ENCODE results near the gene KDM6A. TPM values are rescaled to one million over a fixed set of nuclear protein-coding genes. Genes with fewer than 3 reads are reported as not detected.
"Not testable (repeated sequence)": the region's sequence is repeated elsewhere in the genome, so short reads cannot be mapped to it uniquely, and the experiment has no call there.

The KDM6A gene
- total and polyA plus RNA-seq, 2 donors (not counting 3 experiments of a cell fraction or from before 2014, with no cell fraction given) = 9.0 to 20.6 TPM

- DNase-seq (ENCODE audit: low read depth, low spot score) (peak; percentile 43), FAIRE-seq (no peak)
- TF ChIP-seq GATA2 (IDR thresholded peaks at IDR 0.05; ENCODE audit: insufficient read depth, insufficient read length, low read depth, low read length) = no peak
- no peak for TF ChIP-seq JUN (IDR thresholded peaks at IDR 0.05; ENCODE audit: borderline replicate concordance, insufficient read depth, insufficient read length, low read depth)
- no peak for TF ChIP-seq EZH2 (IDR thresholded peaks at IDR 0.05; ENCODE audit: borderline replicate concordance, low read depth, low read length, severe bottlenecking)
- TF ChIP-seq FOS (IDR thresholded peaks at IDR 0.05; ENCODE audit: borderline replicate concordance, insufficient read depth, low read length) = no peak
- TF ChIP-seq POLR2A (IDR thresholded peaks at IDR 0.05; ENCODE audit: low read depth, low read length) = no peak
- TF ChIP-seq MAX (IDR thresholded peaks at IDR 0.05; ENCODE audit: insufficient read depth, insufficient read length) = no peak
- TF ChIP-seq MYC (IDR thresholded peaks at IDR 0.05; ENCODE audit: low read depth, low read length) = no peak
- no peak for TF ChIP-seq CTCF (IDR thresholded peaks at IDR 0.05; ENCODE audit: extremely low read depth in 1 of 2, insufficient read depth in 1 of 2, low read depth in 1 of 2, low read length in 2 of 2)
- no peak for TF ChIP-seq POLR2AphosphoS5 (IDR thresholded peaks at IDR 0.05; ENCODE audit: insufficient read depth, low read depth, low read length)
- dilution Hi-C loops (cut with MboI; ENCODE audit: extremely low pct_ligation_motif_present, low sequenced_read_pairs) = no loop called here
- ChIA-PET POLR2A (no interaction called here), CTCF (interaction anchor here (0.6 kb wide), 2 partner anchors 111 to 940 kb away, joined by 3 to 4 read pairs; no protein-coding TSS in a partner anchor)
- no peak overlapping the region for H3K27ac ChIP-seq (ENCODE audit: insufficient read depth, low read depth, low read length)
- H3K9me3 ChIP-seq (replicated peaks; ENCODE audit: control insufficient read depth, insufficient read depth, low read length) = no peaks in the 10 kb centered on the region
- H3K4me1 ChIP-seq (ENCODE audit: control insufficient read depth, extremely low read depth, insufficient read depth, low read length) = peaks cover 2% of the 10 kb centered on the region
- no peaks in the 10 kb centered on the region for H3K9me1 ChIP-seq (replicated peaks; ENCODE audit: control insufficient read depth, extremely low read depth, insufficient read depth, low read length)
- H2AFZ ChIP-seq (ENCODE audit: low read depth, low read length) = no peak overlapping the region
- intact Hi-C loops (cut with micrococcal nuclease) = no loop called here
- no peak overlapping the region for H3K4me3 ChIP-seq (replicated peaks in 1 of 3; ENCODE audit: insufficient read depth in 1 of 3, low read depth in 1 of 3, low read length in 3 of 3)
- peaks cover 80% of the 10 kb centered on the region for H3K79me2 ChIP-seq (ENCODE audit: control insufficient read depth, insufficient read depth, low read length)
- no peaks in the 10 kb centered on the region for H3K36me3 ChIP-seq (ENCODE audit: control insufficient read depth in 2 of 2, extremely low read depth in 1 of 2, insufficient read depth in 2 of 2, low read length in 2 of 2)
- peaks cover 2% of the 10 kb centered on the region for H4K20me1 ChIP-seq (replicated peaks; ENCODE audit: control insufficient read depth, extremely low read depth, insufficient read depth, low read length)
- no TSS peak for BruUV-seq (replicated peaks)
- H3K4me2 ChIP-seq (ENCODE audit: insufficient read depth, low read length) = no peak overlapping the region
- no peaks in the 10 kb centered on the region for H3K27me3 ChIP-seq (ENCODE audit: control insufficient read depth in 2 of 2, insufficient read depth in 2 of 2, low read length in 2 of 2)
- H3K9ac ChIP-seq (replicated peaks; ENCODE audit: extremely low read depth, insufficient read depth, low read length) = no peak overlapping the region
These were observed 17.3 kb downstream of the KDM6A start for GRCh38 chrX:44890247-44890646.

- H4K20me1 ChIP-seq (replicated peaks; ENCODE audit: control insufficient read depth, extremely low read depth, insufficient read depth, low read length); H3K4me1 ChIP-seq (ENCODE audit: control insufficient read depth, extremely low read depth, insufficient read depth, low read length); H3K9me1 ChIP-seq (replicated peaks; ENCODE audit: control insufficient read depth, extremely low read depth, insufficient read depth, low read length); H3K4me3 ChIP-seq (replicated peaks in 1 of 3; ENCODE audit: insufficient read depth in 1 of 3, low read depth in 1 of 3, low read length in 3 of 3); DNase-seq (ENCODE audit: low read depth, low spot score); H3K27ac ChIP-seq (ENCODE audit: insufficient read depth, low read depth, low read length); H2AFZ ChIP-seq (ENCODE audit: low read depth, low read length); BruUV-seq (replicated peaks); intact Hi-C loops (cut with micrococcal nuclease); H3K9ac ChIP-seq (replicated peaks; ENCODE audit: extremely low read depth, insufficient read depth, low read length); FAIRE-seq; dilution Hi-C loops (cut with MboI; ENCODE audit: extremely low pct_ligation_motif_present, low sequenced_read_pairs); H3K4me2 ChIP-seq (ENCODE audit: insufficient read depth, low read length); H3K27me3 ChIP-seq (ENCODE audit: control insufficient read depth in 2 of 2, insufficient read depth in 2 of 2, low read length in 2 of 2); POLR2A ChIA-PET; H3K9me3 ChIP-seq (replicated peaks; ENCODE audit: control insufficient read depth, insufficient read depth, low read length); H3K36me3 ChIP-seq (ENCODE audit: control insufficient read depth in 2 of 2, extremely low read depth in 1 of 2, insufficient read depth in 2 of 2, low read length in 2 of 2): not testable (repeated sequence)
- CTCF ChIA-PET = interaction anchor here (0.6 kb wide), 1 partner anchor 110 kb away, joined by 3 read pairs; no protein-coding TSS in a partner anchor
- H3K79me2 ChIP-seq (ENCODE audit: control insufficient read depth, insufficient read depth, low read length) = peaks cover 82% of the 10 kb centered on the region
These were observed 17.7 kb downstream of the KDM6A start for GRCh38 chrX:44890687-44891086.
